Mononuclear cell (primary cell): ENCODE measurements around the gene PGGHG. TPM values are rescaled to one million over a fixed set of nuclear protein-coding genes. Genes with fewer than 3 reads are reported as not detected.
"Not testable (repeated sequence)": the region's sequence is repeated elsewhere in the genome, so short reads cannot be mapped to it uniquely, and the experiment has no call there.

Experiments
- H3K27me3 ChIP-seq: 2 replicates; pipeline ENCODE4 v1.6.0; 2011; ENCODE audit warnings: low read length, control low read depth; ENCODE audit not compliant: insufficient read depth
- H3K4me1 ChIP-seq: 2 replicates; pipeline ENCODE4 v1.5.1; 2011; ENCODE audit warnings: mild to moderate bottlenecking, low read length, control low read depth; ENCODE audit not compliant: insufficient read depth
- H3K4me3 ChIP-seq: 2 replicates; pipeline ENCODE4 v1.5.1; 2011; ENCODE audit warnings: mild to moderate bottlenecking, low read length, moderate library complexity
- H3K9me3 ChIP-seq: 2 replicates; pipeline ENCODE4 v1.5.1; 2011; ENCODE audit warnings: low read depth, mild to moderate bottlenecking, control low read depth, low read length
- total RNA-seq: library from RNA; depleted of rRNA; stranded (reverse); fragments of >200 nt; gene quantifications from one replicate; pipeline ENCODE4 v1.2.3, GENCODE V29; 2012

The PGGHG gene
- total RNA-seq, 1 donor = 85.2 TPM

- Histone ChIP-seq H3K4me1 (peaks cover 58% of the 10 kb centered on the region), H3K4me3 (peak overlapping the region; percentile 45), H3K27me3 (peaks cover 29% of the 10 kb centered on the region), H3K9me3 (no peaks in the 10 kb centered on the region)
Observed at GRCh38 chr11:279040-279965, 9.6 kb upstream of the PGGHG start.

- peaks cover 29% of the 10 kb centered on the region for H3K27me3 ChIP-seq
- H3K4me1 ChIP-seq = peaks cover 54% of the 10 kb centered on the region
- peak overlapping the region; percentile 45 for H3K4me3 ChIP-seq
- H3K9me3 ChIP-seq = no peaks in the 10 kb centered on the region
Observed at GRCh38 chr11:279966-280705, 8.8 kb upstream of the PGGHG start.

GRCh38 chr11:280706-281485, 8.0 kb upstream of the PGGHG start:
- Histone ChIP-seq H3K27me3 (peaks cover 29% of the 10 kb centered on the region), H3K4me3 (peak overlapping the region; percentile 45), H3K9me3 (no peaks in the 10 kb centered on the region), H3K4me1 (peaks cover 54% of the 10 kb centered on the region)

DNA sequence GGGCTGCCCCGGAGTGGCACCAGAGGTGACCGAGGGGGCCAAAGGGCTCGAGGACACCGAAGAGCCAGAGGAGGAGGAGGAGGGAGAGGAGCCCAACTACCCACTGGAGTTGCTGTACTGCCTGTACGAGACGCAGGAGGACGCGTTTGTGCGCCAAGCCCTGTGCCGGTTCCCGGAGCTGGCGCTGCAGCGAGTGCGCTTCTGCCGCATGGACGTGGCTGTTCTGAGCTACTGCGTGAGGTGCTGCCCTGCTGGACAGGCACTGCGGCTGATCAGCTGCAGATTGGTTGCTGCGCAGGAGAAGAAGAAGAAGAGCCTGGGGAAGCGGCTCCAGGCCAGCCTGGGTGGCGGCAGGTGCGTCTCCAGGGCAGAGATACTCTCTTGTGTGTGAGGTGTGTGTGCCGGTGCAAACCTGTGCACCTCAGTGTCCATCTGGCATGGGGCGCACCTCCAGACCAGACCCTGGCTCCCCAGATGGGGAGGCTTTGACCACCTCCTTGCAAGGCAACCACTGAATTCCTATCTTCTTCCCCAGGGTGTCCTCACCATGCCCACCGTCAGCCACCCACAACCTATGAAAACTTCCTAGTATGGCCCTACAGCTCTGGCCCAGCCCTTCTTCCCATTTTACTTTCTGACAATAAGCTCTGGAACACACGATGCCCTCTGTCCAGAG, 7.3 kb upstream of the PGGHG start:
- Histone ChIP-seq H3K27me3 (peaks cover 29% of the 10 kb centered on the region), H3K4me3 (peak overlapping the region; percentile 45), H3K4me1 (peaks cover 54% of the 10 kb centered on the region), H3K9me3 (no peaks in the 10 kb centered on the region)

GRCh38 chr11:282171-282570, 6.8 kb upstream of the PGGHG start:
- Histone ChIP-seq H3K4me1 (peaks cover 57% of the 10 kb centered on the region), H3K27me3 (peaks cover 31% of the 10 kb centered on the region), H3K4me3 (peak overlapping the region; percentile 45), H3K9me3 (no peaks in the 10 kb centered on the region)

GRCh38 chr11:282630-283360, 6.1 kb upstream of the PGGHG start:
- Histone ChIP-seq H3K4me1 (peaks cover 61% of the 10 kb centered on the region), H3K4me3 (peak overlapping the region; percentile 45), H3K9me3 (no peaks in the 10 kb centered on the region), H3K27me3 (peaks cover 35% of the 10 kb centered on the region)

GRCh38 chr11:283405-284104, 5.4 kb upstream of the PGGHG start:
- peaks cover 36% of the 10 kb centered on the region for H3K27me3 ChIP-seq
- H3K4me3 ChIP-seq = no peak overlapping the region
- H3K4me1 ChIP-seq = peaks cover 65% of the 10 kb centered on the region
- H3K9me3 ChIP-seq = no peaks in the 10 kb centered on the region

GRCh38 chr11:284105-285020, 4.6 kb upstream of the PGGHG start:
- peaks cover 58% of the 10 kb centered on the region for H3K4me1 ChIP-seq
- no peak overlapping the region for H3K4me3 ChIP-seq
- no peaks in the 10 kb centered on the region for H3K9me3 ChIP-seq
- H3K27me3 ChIP-seq = peaks cover 34% of the 10 kb centered on the region

GRCh38 chr11:285021-285893, 3.7 kb upstream of the PGGHG start:
- Histone ChIP-seq H3K4me3 (no peak overlapping the region), H3K27me3 (peaks cover 34% of the 10 kb centered on the region), H3K4me1 (peaks cover 58% of the 10 kb centered on the region), H3K9me3 (no peaks in the 10 kb centered on the region)

DNA sequence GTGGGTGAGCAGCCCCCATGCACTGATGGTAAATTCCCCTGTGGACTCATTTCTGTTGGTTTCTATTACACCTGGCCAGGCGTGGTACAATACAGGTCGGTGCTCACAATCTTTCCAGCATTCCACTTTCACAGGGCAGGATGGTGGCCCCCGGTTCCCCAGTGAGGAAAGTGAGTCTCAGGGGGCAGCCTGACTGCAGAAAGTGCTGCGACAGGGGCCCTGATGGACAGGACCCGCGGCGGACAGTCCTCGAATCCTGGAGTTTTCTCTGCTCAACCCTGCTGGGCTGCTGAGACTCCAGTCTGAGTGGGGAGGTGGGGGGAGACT, 3.1 kb upstream of the PGGHG start:
- Histone ChIP-seq H3K4me3 (no peak overlapping the region), H3K27me3 (peaks cover 31% of the 10 kb centered on the region), H3K4me1 (peaks cover 57% of the 10 kb centered on the region), H3K9me3 (no peaks in the 10 kb centered on the region)

- Histone ChIP-seq H3K4me1 (peaks cover 43% of the 10 kb centered on the region), H3K4me3 (peak overlapping the region; percentile 57), H3K27me3 (peaks cover 18% of the 10 kb centered on the region)
- not testable (repeated sequence) for H3K9me3 ChIP-seq
Observed at GRCh38 chr11:286977-287820, 1.7 kb upstream of the PGGHG start.
